Osteoblast (primary cell): ENCODE data around the gene RNF144A. TPM values are rescaled to one million over a fixed set of nuclear protein-coding genes. Genes with fewer than 3 reads are reported as not detected.

Experiments
- DNase-seq: peaks from one replicate; pipeline ENCODE4 v3.0.0; 2011; ENCODE audit warnings: low spot score, mixed read lengths; ENCODE audit not compliant: insufficient read length; ENCODE audit errors: missing footprints
- H2AFZ ChIP-seq: 2 replicates; pipeline ENCODE4 v1.6.0; 2011; ENCODE audit warnings: mild to moderate bottlenecking, low read length
- H3K27ac ChIP-seq: 2 replicates; pipeline ENCODE4 v1.5.1; 2011; ENCODE audit warnings: mild to moderate bottlenecking, low read depth, low read length, moderate library complexity
- H3K27me3 ChIP-seq: 2 replicates; pipeline ENCODE4 v1.6.0; 2012; ENCODE audit warnings: mild to moderate bottlenecking, control low read depth, inconsistent platforms, low read length, moderate library complexity; ENCODE audit not compliant: insufficient read depth
- H3K36me3 ChIP-seq: 2 replicates; pipeline ENCODE4 v1.5.1; 2011; ENCODE audit warnings: mild to moderate bottlenecking, low read length, control low read depth, moderate library complexity; ENCODE audit not compliant: insufficient read depth
- H3K4me1 ChIP-seq: 2 replicates; pipeline ENCODE4 v1.5.1; 2011; ENCODE audit warnings: mild to moderate bottlenecking, low read length, control low read depth, moderate library complexity; ENCODE audit not compliant: insufficient read depth
- H3K4me2 ChIP-seq: 2 replicates; pipeline ENCODE4 v1.6.0; 2011; ENCODE audit warnings: mild to moderate bottlenecking, low read length; ENCODE audit not compliant: insufficient read depth
- H3K4me3 ChIP-seq: fragments of 200-600 bp; sonication (generic); 3 replicates; pipeline ENCODE4 v1.5.1; 2012; ENCODE audit warnings: mild to moderate bottlenecking, low read length, inconsistent platforms; ENCODE audit not compliant: insufficient read depth
- H3K79me2 ChIP-seq: 2 replicates; pipeline ENCODE4 v1.6.0; 2012; ENCODE audit warnings: mild to moderate bottlenecking, low read length, control low read depth, inconsistent platforms; ENCODE audit not compliant: insufficient read depth
- H3K9me3 ChIP-seq: 2 replicates; pipeline ENCODE4 v1.5.1; 2011; ENCODE audit warnings: low read depth, low read length, control low read depth
- H4K20me1 ChIP-seq: 2 replicates; pipeline ENCODE4 v1.6.0; 2012; ENCODE audit warnings: mild to moderate bottlenecking, low read length, control low read depth; ENCODE audit not compliant: insufficient read depth
- total RNA-seq: library from RNA; depleted of rRNA; stranded (reverse); fragments of >200 nt; gene quantifications from 2 replicates; pipeline ENCODE4 v1.2.3, GENCODE V29; 2012
- TF ChIP-seq, protein P1 (sequence below): IDR thresholded peaks from 2 replicates; pipeline ENCODE4 v1.5.1; 2011; ENCODE audit warnings: mild to moderate bottlenecking, low read depth, low read length, moderate library complexity; ENCODE audit errors: extremely low read depth

RNF144A gene
- total RNA-seq, 1 donor, result 15.9 TPM

DNA sequence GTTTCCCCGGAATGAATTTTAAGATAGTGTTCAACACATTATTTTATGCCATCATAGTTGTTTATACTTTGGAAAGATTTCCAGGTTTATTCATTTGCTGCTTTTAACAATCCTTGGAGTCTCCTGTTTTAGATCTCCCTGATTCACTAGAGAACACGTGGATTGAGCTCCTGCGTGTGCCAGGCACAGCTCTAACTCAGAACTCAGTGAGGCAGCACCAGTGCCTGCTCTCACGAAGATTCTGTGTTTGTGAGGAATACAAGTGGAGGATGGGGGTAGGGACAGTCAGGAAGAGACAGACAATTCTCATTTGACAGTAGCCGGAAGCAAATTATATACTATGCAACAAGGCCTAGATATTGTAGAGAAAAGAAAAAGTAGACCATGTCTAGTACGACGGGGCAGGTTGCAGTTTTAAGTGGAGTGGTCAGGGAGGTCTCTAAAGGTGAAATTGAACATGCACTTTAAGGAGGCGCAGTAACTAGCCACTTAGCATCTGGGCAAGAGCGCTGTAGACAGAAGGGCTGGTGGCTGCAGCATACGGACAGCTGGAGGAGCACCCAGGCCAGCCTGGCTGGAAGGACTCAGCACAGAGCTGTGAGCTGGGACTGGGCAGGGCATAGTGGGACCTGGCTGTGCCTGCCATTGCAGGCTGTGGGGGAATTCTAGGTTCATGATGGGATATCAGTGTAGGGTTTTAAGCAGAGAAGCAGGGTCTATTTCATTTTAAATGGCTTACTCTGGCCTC lies 24.3 kb downstream of the RNF144A start:
- no peaks in the 10 kb centered on the region for H3K9me3 ChIP-seq
- H3K27me3 ChIP-seq, result peaks cover 15% of the 10 kb centered on the region
- no peak overlapping the region for H3K4me3 ChIP-seq
- no peak for DNase-seq
- TF ChIP-seq, protein P1, sequence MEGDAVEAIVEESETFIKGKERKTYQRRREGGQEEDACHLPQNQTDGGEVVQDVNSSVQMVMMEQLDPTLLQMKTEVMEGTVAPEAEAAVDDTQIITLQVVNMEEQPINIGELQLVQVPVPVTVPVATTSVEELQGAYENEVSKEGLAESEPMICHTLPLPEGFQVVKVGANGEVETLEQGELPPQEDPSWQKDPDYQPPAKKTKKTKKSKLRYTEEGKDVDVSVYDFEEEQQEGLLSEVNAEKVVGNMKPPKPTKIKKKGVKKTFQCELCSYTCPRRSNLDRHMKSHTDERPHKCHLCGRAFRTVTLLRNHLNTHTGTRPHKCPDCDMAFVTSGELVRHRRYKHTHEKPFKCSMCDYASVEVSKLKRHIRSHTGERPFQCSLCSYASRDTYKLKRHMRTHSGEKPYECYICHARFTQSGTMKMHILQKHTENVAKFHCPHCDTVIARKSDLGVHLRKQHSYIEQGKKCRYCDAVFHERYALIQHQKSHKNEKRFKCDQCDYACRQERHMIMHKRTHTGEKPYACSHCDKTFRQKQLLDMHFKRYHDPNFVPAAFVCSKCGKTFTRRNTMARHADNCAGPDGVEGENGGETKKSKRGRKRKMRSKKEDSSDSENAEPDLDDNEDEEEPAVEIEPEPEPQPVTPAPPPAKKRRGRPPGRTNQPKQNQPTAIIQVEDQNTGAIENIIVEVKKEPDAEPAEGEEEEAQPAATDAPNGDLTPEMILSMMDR, result no peak
- no peaks in the 10 kb centered on the region for H3K36me3 ChIP-seq
- H3K4me1 ChIP-seq, result peaks cover under 1% of the 10 kb centered on the region
- no peaks in the 10 kb centered on the region for H3K79me2 ChIP-seq
- no peak overlapping the region for H2AFZ ChIP-seq
- H4K20me1 ChIP-seq, result no peaks in the 10 kb centered on the region
- H3K4me2 ChIP-seq, result no peak overlapping the region
- H3K27ac ChIP-seq, result no peak overlapping the region

DNA sequence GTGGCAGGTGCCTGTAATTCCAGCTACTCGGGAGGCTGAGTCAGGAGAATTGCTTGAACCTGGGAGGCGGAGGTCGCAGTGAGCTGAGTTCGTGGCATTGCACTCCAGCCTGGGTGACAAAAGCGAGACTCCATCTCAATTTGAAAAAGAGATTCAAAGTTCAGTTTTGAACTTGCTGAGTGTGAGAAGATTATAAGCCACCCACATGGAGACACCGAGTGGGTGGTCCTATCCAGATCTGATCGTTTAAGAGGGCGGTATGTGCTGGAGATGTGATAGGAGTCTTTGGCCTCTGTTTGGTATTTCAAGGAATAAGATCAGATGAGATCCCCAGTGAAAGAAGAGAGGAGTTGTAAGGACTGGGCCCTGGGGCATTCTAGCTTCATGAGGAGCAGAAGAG lies 25.6 kb downstream of the RNF144A start:
- Histone ChIP-seq H3K79me2 (no peaks in the 10 kb centered on the region), H3K4me3 (no peak overlapping the region), H3K9me3 (no peaks in the 10 kb centered on the region), H3K4me2 (no peak overlapping the region), H3K27ac (no peak overlapping the region), H3K36me3 (no peaks in the 10 kb centered on the region), H3K27me3 (peaks cover 18% of the 10 kb centered on the region), H4K20me1 (no peaks in the 10 kb centered on the region), H3K4me1 (peaks cover 5% of the 10 kb centered on the region), H2AFZ (no peak overlapping the region)
- TF ChIP-seq, protein P1, result no peak
- no peak for DNase-seq

DNA sequence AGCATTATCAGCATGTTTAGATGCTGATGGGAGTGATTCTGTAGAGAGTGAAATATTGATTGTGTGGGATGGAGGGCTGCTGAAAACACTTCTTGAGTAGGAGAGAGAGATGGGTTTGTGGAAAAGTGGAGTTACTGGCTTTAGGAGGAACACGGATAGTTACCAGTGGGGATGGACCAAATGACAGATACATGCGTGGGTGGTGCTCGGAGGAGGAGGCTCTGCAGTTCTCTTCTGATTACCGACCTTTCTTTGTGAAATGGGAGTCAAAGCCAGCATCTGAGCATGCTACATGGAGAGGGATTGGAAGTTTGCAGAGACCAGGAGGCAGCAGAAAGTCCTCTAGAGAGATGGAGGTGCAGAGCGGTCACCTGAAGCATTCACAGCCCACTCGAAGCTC lies 26.3 kb downstream of the RNF144A start:
- DNase-seq, result no peak
- Histone ChIP-seq H3K9me3 (no peaks in the 10 kb centered on the region), H3K4me3 (no peak overlapping the region), H4K20me1 (no peaks in the 10 kb centered on the region), H3K36me3 (no peaks in the 10 kb centered on the region), H3K27me3 (peaks cover 22% of the 10 kb centered on the region), H3K4me1 (peaks cover 5% of the 10 kb centered on the region), H3K4me2 (no peak overlapping the region), H2AFZ (no peak overlapping the region), H3K27ac (no peak overlapping the region), H3K79me2 (no peaks in the 10 kb centered on the region)
- TF ChIP-seq, protein P1, result no peak

DNA sequence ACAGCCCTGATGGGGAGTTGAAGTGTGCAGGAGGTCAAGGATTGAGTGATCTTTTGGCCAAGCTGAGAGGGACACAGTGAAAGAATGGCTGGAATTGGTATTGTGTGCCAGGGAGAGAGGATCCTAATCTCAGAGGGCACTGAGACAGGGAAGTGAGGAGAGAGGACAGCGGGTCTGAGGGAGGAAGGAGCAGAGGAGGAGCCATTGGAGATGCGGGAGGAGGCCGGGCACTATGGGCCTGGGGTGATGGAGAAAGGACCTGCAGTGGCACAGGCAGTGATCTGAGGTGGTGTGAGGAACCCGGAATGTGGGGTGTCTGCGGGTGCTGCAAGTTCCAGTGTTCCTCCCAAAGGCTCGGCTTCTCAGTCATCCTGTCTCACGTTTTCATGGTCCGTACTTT lies 26.8 kb downstream of the RNF144A start:
- peaks cover 24% of the 10 kb centered on the region for H3K27me3 ChIP-seq
- peaks cover 5% of the 10 kb centered on the region for H3K4me1 ChIP-seq
- no peak overlapping the region for H3K4me3 ChIP-seq
- no peak overlapping the region for H3K4me2 ChIP-seq
- no peaks in the 10 kb centered on the region for H3K9me3 ChIP-seq
- TF ChIP-seq, protein P1, result no peak
- no peaks in the 10 kb centered on the region for H3K79me2 ChIP-seq
- H3K36me3 ChIP-seq, result no peaks in the 10 kb centered on the region
- no peak for DNase-seq
- no peak overlapping the region for H3K27ac ChIP-seq
- no peak overlapping the region for H2AFZ ChIP-seq
- H4K20me1 ChIP-seq, result no peaks in the 10 kb centered on the region
